ENCODE results near the gene ANKS1B.

The ANKS1B gene

DNA sequence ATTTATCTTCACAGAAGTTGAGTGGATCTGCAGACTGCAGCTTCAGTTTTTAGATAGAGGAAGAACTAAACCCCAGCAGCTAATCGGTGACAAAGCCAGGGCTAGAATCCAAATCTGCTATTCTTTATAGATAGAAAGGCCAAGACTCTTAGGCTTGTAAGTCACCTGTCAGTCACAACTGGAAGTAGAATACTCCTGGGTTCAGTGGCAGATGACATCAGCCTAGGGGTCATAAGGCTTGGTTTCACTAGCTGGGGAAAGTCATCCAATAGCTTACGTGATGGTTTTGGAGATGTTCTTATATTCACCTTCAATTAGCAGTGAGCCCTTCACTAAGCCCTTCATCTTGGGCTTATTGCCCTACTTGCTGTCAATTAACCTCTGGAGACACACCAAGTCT, 1246.2 kb downstream of the ANKS1B start:
- in situ Hi-C loops (cut with HindIII; ENCODE audit: low pct_unique_long_range_greater_than_20kb, low sequenced_read_pairs), result no loop called here
- no peak for DNase-seq (ENCODE audit: low read depth in 1 of 2, low spot score in 1 of 2)
- TF ChIP-seq JUND (IDR thresholded peaks at IDR 0.05; ENCODE audit: low read depth), result no peak

DNA sequence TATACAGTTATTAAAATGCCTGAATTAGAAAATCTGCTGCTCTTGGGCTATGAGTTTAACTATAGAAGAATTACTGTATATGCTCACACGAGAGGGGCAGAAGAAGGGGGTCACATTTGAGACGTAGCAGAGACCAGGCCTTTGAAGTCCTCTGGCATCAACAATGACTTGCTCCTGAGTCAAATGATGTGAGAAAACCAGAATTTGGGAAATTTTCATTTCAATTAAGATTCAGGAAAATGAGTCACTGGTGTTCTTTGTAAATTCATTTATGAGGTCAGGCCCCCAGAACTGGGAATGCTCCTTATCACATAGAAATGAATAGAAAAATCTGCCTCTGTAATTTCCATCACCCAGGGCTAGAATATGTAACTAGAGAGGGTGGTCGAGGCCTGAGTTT, 1246.7 kb downstream of the ANKS1B start:
- TF ChIP-seq JUND (IDR thresholded peaks at IDR 0.05; ENCODE audit: low read depth), result no peak
- no peak for DNase-seq (ENCODE audit: low read depth in 1 of 2, low spot score in 1 of 2)
- in situ Hi-C loops (cut with HindIII; ENCODE audit: low pct_unique_long_range_greater_than_20kb, low sequenced_read_pairs), result no loop called here

- no peak for DNase-seq (ENCODE audit: low read depth in 1 of 2, low spot score in 1 of 2)
- in situ Hi-C loops (cut with HindIII; ENCODE audit: low pct_unique_long_range_greater_than_20kb, low sequenced_read_pairs), result no loop called here
- TF ChIP-seq JUND (IDR thresholded peaks at IDR 0.05; ENCODE audit: low read depth), result no peak
Measured at GRCh38 chr12:98737322-98737712, 1247.4 kb downstream of the ANKS1B start.

- no peak for TF ChIP-seq JUND (IDR thresholded peaks at IDR 0.05; ENCODE audit: low read depth)
- in situ Hi-C loops (cut with HindIII; ENCODE audit: low pct_unique_long_range_greater_than_20kb, low sequenced_read_pairs), result no loop called here
- peak in 1 of 2 experiments; percentile 33 for DNase-seq (ENCODE audit: low read depth in 1 of 2, low spot score in 1 of 2)
Measured at GRCh38 chr12:98736352-98737321, 1248.1 kb downstream of the ANKS1B start.

DNA sequence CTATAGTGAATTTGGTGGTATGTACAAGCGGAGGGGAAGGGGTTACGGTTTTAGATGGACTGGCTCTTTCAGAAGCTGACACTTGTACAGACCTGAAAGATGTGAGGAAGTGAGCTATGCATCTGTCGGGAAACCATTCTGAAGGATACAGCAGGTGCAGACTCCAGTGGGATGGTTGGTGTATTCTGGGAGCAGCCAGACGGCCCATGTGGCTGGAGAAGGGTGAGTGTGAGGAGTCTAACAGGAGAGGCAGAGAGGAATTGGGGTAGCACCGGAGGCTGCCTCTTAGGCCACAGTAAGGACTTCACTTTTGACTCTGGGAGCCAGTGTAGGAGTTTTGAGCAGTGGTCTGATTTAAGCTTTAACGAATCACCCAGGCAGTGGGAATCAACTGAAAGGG, 1248.9 kb downstream of the ANKS1B start:
- in situ Hi-C loops (cut with HindIII; ENCODE audit: low pct_unique_long_range_greater_than_20kb, low sequenced_read_pairs), result no loop called here
- DNase-seq (ENCODE audit: low read depth in 1 of 2, low spot score in 1 of 2), result no peak
- no peak for TF ChIP-seq JUND (IDR thresholded peaks at IDR 0.05; ENCODE audit: low read depth)

DNA sequence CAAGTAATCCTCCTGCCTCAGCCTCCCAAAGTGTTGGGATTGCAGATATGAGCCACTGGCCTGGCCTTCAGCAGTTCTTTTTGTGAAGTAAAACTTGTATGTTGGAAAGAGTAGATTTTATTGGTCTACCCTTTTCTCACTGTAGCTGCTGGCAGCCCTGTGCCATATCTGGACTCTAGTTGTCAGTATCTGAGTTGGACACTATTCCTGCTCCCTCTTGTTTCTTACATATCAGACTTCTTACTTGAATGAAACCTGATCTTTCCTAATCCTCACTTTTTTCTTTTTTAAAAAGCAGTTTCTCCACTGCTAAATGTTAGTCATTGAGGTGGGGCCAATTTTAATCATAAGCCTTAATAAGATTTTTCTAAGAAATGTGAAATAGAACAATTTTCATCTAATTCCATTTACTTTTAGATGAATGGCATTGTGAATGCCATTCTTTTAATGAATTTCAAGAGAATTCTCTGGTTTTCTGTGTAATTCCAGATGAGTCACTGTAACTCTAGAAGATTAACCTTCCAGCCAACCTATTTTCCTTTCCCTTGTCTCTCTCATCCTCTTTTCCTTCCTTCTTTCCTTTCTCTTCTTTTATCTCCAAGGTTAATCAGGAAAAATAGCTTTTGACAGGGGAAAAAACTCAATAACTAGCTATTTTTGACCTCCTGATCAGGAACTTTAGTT, 1250.9 kb downstream of the ANKS1B start:
- no peak for TF ChIP-seq JUND (IDR thresholded peaks at IDR 0.05; ENCODE audit: low read depth)
- in situ Hi-C loops (cut with HindIII; ENCODE audit: low pct_unique_long_range_greater_than_20kb, low sequenced_read_pairs), result no loop called here
- DNase-seq (ENCODE audit: low read depth in 1 of 2, low spot score in 1 of 2), result no peak

GRCh38 chr12:98730412-98730811, 1254.3 kb downstream of the ANKS1B start:
- in situ Hi-C loops (cut with HindIII; ENCODE audit: low pct_unique_long_range_greater_than_20kb, low sequenced_read_pairs), result no loop called here
- TF ChIP-seq JUND (IDR thresholded peaks at IDR 0.05; ENCODE audit: low read depth), result no peak
- no peak for DNase-seq (ENCODE audit: low read depth in 1 of 2, low spot score in 1 of 2)

DNA sequence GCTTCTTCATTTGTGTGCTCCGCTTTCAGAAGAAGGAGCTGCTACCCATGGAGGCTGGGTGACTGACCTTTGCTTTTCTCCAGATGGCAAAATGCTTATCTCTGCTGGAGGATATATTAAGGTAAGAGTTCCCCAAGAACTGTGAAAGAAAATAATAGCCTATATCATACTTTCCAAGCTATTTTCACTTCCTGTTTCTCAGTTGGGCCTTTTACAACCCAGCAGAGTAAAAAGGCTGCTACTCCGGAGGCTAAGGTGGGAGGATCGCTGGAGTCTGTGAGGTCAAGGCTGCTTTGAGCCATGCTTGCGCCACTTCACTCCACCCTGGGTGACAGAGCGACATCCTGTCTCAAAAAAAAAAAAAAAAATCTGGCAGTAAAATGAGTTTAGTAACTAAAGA, 1257.5 kb downstream of the ANKS1B start:
- no peak for TF ChIP-seq JUND (IDR thresholded peaks at IDR 0.05; ENCODE audit: low read depth)
- no peak for DNase-seq (ENCODE audit: low read depth in 1 of 2, low spot score in 1 of 2)
- in situ Hi-C loops (cut with HindIII; ENCODE audit: low pct_unique_long_range_greater_than_20kb, low sequenced_read_pairs), result no loop called here

- no peak for TF ChIP-seq JUND (IDR thresholded peaks at IDR 0.05; ENCODE audit: low read depth)
- peak; percentile 46 to 64 for DNase-seq (ENCODE audit: low read depth in 1 of 2, low spot score in 1 of 2)
- in situ Hi-C loops (cut with HindIII; ENCODE audit: low pct_unique_long_range_greater_than_20kb, low sequenced_read_pairs), result no loop called here
Measured at GRCh38 chr12:98725476-98726247, 1259.1 kb downstream of the ANKS1B start.

DNA sequence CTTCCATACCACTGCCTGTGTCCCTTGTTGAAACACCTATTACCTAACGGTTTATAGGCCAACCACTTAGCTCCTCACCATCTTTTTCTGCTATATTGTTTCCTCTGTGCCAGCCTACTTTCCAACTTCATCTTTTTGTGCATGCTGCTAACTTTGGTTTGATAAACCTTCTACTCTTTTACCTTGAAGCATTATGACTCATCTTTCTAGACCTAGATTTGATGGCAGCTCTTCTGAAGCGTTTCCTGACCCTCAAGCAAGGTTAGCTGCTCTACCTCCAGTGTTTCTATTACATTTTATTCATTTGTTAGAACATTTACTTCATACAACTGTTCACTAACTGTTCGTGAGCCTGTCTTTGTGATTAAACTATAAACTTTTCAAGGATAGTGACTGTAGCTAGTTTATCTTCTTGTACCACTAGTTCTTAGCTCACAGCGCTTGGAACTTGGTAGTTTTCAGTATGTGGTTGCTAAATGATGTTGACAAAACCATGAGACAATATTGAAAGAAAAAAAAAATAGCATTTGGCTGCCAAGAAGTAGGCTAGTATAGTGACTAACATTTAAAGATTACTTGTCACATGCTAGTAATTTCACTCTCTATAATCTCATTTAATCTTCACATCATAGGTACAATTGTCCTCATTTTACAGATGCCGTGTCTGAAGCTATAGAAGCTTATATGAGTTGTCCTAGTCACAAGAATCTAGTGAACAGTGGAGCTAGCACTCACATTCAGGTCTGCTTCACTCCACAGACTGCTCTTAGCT, 1260.2 kb downstream of the ANKS1B start:
- no peak for TF ChIP-seq JUND (IDR thresholded peaks at IDR 0.05; ENCODE audit: low read depth)
- in situ Hi-C loops (cut with HindIII; ENCODE audit: low pct_unique_long_range_greater_than_20kb, low sequenced_read_pairs), result no loop called here
- no peak for DNase-seq (ENCODE audit: low read depth in 1 of 2, low spot score in 1 of 2)

DNA sequence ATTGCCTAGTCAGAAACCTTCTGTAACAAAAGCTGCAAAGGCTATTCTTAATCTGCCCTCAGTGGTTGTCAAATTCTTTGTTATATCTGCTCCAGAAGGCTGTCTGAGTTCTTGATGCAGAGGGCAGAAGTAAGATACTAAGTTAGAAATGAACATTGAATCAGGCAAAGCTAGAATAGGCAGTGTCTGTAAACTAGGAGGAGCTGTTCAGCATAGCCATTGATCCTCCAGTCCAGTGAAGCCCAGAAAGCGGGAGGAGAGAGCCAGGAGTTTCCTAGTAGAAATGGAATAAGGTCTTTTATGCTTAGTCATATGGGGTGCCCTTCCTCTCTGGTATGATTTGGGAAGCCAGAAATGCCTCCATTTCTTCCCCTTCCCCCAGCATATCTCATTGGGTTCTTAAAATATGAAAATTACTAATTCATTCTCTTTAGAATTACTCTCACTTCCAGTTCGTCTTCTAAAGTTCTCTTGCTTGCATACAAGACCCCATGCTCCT, 1263.5 kb downstream of the ANKS1B start:
- in situ Hi-C loops (cut with HindIII; ENCODE audit: low pct_unique_long_range_greater_than_20kb, low sequenced_read_pairs), result no loop called here

More for the DNA sequence above, 1263.5 kb downstream of the ANKS1B start:
- DNase-seq (ENCODE audit: low read depth in 1 of 2, low spot score in 1 of 2), result no peak
- no peak for TF ChIP-seq JUND (IDR thresholded peaks at IDR 0.05; ENCODE audit: low read depth)
